Colonic mucosa (tissue), 4 donors: ENCODE data around the gene DLG2. TPM values are rescaled to one million over a fixed set of nuclear protein-coding genes. Genes with fewer than 3 reads are reported as not detected.

ENCODE experiments used
- DNase-seq: peaks from one replicate; pipeline ENCODE4 v3.0.0-alpha.2; 2020
- H3K27ac ChIP-seq: fragments of 200-600 bp; one replicate; pipeline ENCODE4 v1.8.0; 2021
- H3K27me3 ChIP-seq: fragments of 200-600 bp; one replicate; pipeline ENCODE4 v1.8.0; 2021
- H3K36me3 ChIP-seq: fragments of 200-600 bp; one replicate; pipeline ENCODE4 v1.8.0; 2021
- H3K4me1 ChIP-seq: fragments of 200-600 bp; one replicate; pipeline ENCODE4 v1.8.0; 2021; ENCODE audit warnings: mild to moderate bottlenecking
- H3K4me3 ChIP-seq: fragments of 200-600 bp; one replicate; pipeline ENCODE4 v1.8.0; 2021
- H3K9ac ChIP-seq, 2 donors: one replicate each; pipeline ENCODE4 v1.7.0; 2013; ENCODE audit warnings: control low read depth in 2 of 2, low read depth in 2 of 2, low read length in 2 of 2
- H3K9me3 ChIP-seq: fragments of 200-600 bp; one replicate; pipeline ENCODE4 v1.8.0; 2021
- CTCF ChIP-seq: fragments of 200-600 bp; IDR thresholded peaks from one replicate; pipeline ENCODE4 v1.8.0; 2022; ENCODE audit warnings: antibody characterized with exemption, mild to moderate bottlenecking
- intact Hi-C: fragments of 100-400 bp; cut with DNase I; formaldehyde crosslinking; loops from one replicate; pipeline ENCODE4 v1.14.1; 2022
- total RNA-seq, 2 donors: library from RNA; stranded (reverse); fragmentation: NEBNext Ultra II Directional in 1 of 2; extraction: Animal tissue kit (Norgen Biotek cat#: 25700) in 1 of 2; gene quantifications; one replicate each; pipeline ENCODE4 v1.2.1, GENCODE V29; 2021
- donor health status: healthy.
- donor health status: DM: no; HTN: no; CAD: no.
- donor health status: DM: no; HTN: no; CAD: no.

Gene DLG2
- total RNA-seq, 2 donors from 2014 or later: 1.4 to 3.3 TPM

GRCh38 chr11:84163116-84163515, 1464.0 kb downstream of the DLG2 start:
- H3K27me3 ChIP-seq: no peaks in the 10 kb centered on the region
- H3K4me1 ChIP-seq: no peaks in the 10 kb centered on the region
- no peak for DNase-seq
- TF ChIP-seq CTCF: no peak
- H3K4me3 ChIP-seq: no peak overlapping the region
- no peaks in the 10 kb centered on the region for H3K36me3 ChIP-seq
- intact Hi-C loops: no loop called here
- H3K9ac ChIP-seq: no peak overlapping the region
- H3K27ac ChIP-seq: no peak overlapping the region
- no peaks in the 10 kb centered on the region for H3K9me3 ChIP-seq

- H3K4me1 ChIP-seq: no peaks in the 10 kb centered on the region
- no peak for DNase-seq
- no peak overlapping the region for H3K9ac ChIP-seq
- no peak overlapping the region for H3K27ac ChIP-seq
- H3K9me3 ChIP-seq: no peaks in the 10 kb centered on the region
- H3K36me3 ChIP-seq: no peaks in the 10 kb centered on the region
- intact Hi-C loops: no loop called here
- H3K4me3 ChIP-seq: no peak overlapping the region
- H3K27me3 ChIP-seq: no peaks in the 10 kb centered on the region
- TF ChIP-seq CTCF: no peak
These were observed 1469.5 kb downstream of the DLG2 start for GRCh38 chr11:84157639-84158038.

GRCh38 chr11:84146826-84147225, 1480.3 kb downstream of the DLG2 start:
- Histone ChIP-seq H3K36me3 (no peaks in the 10 kb centered on the region), H3K27ac (no peak overlapping the region), H3K27me3 (no peaks in the 10 kb centered on the region), H3K4me3 (no peak overlapping the region), H3K9me3 (no peaks in the 10 kb centered on the region), H3K4me1 (no peaks in the 10 kb centered on the region), H3K9ac (no peak overlapping the region)
- DNase-seq: no peak
- intact Hi-C loops: no loop called here
- no peak for TF ChIP-seq CTCF

- Histone ChIP-seq H3K9ac (no peak overlapping the region), H3K4me3 (no peak overlapping the region), H3K36me3 (no peaks in the 10 kb centered on the region), H3K4me1 (no peaks in the 10 kb centered on the region), H3K9me3 (no peaks in the 10 kb centered on the region), H3K27me3 (no peaks in the 10 kb centered on the region), H3K27ac (no peak overlapping the region)
- intact Hi-C loops: no loop called here
- no peak for TF ChIP-seq CTCF
- no peak for DNase-seq
These were observed 1481.4 kb downstream of the DLG2 start for GRCh38 chr11:84145616-84146185.

- Histone ChIP-seq H3K9me3 (no peaks in the 10 kb centered on the region), H3K27ac (no peak overlapping the region), H3K4me1 (no peaks in the 10 kb centered on the region), H3K4me3 (no peak overlapping the region), H3K9ac (no peak overlapping the region), H3K36me3 (no peaks in the 10 kb centered on the region), H3K27me3 (no peaks in the 10 kb centered on the region)
- TF ChIP-seq CTCF: no peak
- intact Hi-C loops: no loop called here
- DNase-seq: no peak
These were observed 1482.6 kb downstream of the DLG2 start for GRCh38 chr11:84144531-84144930.
